Heart left ventricle (tissue), 13 donors: Measurements from ENCODE around the gene GALNT14.

Experiments
- POLR2A ChIP-seq, 2 donors: fragments of 450-650 bp; IDR thresholded peaks; one replicate each; pipeline ENCODE4 v1.6.1; 2017; ENCODE audit warnings: antibody characterized with exemption in 2 of 2, mild to moderate bottlenecking in 2 of 2, moderate library complexity in 2 of 2
- TF ChIP-seq, protein P1 (sequence below), 12 donors: fragments of 200-600 bp; sonication (generic) in 4 of 12; IDR thresholded peaks; one replicate each; pipeline versions ENCODE4 v1.5.0 to v1.8.0; 2018 to 2022; ENCODE audit warnings: antibody characterized with exemption in 12 of 12, mild to moderate bottlenecking in 5 of 12
- donor health status: ischemic (EF 13 %, LVEDD 7.1; RV severe dilation, severe dysfunction).
- donor health status: DM: no; HTN: yes; CAD: no.
- donor health status: DM: no; HTN: no; CAD: no.
- donor health status: ischemic (EF 25% LVEDD 6.9; RV normal size, moderate dysfunction).
- donor health status: ischemic (EF 25% LVEDD 5.7; RV mildly dilated, moderate dysfunction).
- donor health status: ischemic (EF 35%, LVEDD 5.7; RV mildly dilated, moderate dysfunction).
- donor health status: nonischemic (EF 11% LVEDD 7.7; RV severe dilation, severe dysfunction).
- donor health status: DM: yes; HTN: yes; CAD: no.
- donor health status: PGD.
- donor health status: ischemic (EF 29% LVEDD 5.4; RV normal size, mild dysfunction).
- donor health status: nonischemic (EF 23%, LVEDD 6.1; RV moderate dilation, normal function).

DNA sequence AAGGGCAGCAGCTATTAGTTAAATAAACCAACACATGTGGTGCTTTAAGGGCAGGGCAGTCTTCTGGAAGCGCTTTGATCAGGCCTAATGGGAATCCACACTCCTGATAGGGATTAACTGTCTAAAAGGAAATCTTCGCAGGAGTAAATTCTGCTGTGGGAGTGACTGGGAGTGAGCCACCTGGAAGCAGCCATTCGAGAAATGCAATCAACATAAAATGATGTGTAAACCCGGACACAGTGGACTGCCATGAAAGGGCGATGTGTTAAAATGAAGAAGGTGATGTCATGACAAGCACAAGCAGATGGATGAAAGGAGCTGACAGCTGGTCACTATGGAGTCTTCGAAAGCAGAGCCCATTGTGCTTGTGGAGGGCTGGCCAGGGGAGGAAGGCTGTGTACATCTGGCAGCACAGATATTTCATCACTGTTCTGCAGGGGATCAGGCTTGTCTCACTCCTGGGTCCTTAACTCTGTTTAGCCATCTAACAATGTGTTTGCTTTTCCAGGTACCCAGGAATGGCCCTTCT lies 24.8 kb upstream of the GALNT14 start:
- TF ChIP-seq, protein P1, sequence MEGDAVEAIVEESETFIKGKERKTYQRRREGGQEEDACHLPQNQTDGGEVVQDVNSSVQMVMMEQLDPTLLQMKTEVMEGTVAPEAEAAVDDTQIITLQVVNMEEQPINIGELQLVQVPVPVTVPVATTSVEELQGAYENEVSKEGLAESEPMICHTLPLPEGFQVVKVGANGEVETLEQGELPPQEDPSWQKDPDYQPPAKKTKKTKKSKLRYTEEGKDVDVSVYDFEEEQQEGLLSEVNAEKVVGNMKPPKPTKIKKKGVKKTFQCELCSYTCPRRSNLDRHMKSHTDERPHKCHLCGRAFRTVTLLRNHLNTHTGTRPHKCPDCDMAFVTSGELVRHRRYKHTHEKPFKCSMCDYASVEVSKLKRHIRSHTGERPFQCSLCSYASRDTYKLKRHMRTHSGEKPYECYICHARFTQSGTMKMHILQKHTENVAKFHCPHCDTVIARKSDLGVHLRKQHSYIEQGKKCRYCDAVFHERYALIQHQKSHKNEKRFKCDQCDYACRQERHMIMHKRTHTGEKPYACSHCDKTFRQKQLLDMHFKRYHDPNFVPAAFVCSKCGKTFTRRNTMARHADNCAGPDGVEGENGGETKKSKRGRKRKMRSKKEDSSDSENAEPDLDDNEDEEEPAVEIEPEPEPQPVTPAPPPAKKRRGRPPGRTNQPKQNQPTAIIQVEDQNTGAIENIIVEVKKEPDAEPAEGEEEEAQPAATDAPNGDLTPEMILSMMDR (IDR thresholded peaks at IDR 0.05): no peak
- TF ChIP-seq POLR2A (IDR thresholded peaks at IDR 0.05): no peak
